ENCODE results near the gene NLRP6.

DNA sequence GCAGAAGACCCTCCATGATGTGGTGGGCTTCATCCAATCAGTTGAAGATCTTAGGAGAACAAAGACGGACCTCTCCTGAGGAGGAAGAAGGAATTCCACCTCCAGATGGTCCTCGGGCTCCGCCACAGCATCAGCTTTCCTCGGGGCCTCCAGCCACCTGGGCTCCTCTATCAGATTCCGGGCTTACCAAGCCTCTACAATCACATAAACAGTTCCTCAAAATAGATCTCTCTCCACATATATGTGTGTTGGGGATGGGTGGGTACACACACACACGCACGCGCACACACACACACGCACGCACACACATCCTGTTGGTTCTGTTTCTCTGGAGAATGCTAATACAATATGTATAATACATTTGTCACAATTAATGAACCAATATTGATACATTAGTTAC is 18.8 kb upstream of the NLRP6 start:
- TF ChIP-seq POLR2A (IDR thresholded peaks at IDR 0.05; ENCODE audit: low read depth, low read length) (no peak), CTCF (conservative IDR thresholded peaks at IDR 0.05; ENCODE audit: low read depth, low read length) (no peak), RAD21 (IDR thresholded peaks at IDR 0.05; ENCODE audit: low read length) (no peak), CEBPB (IDR thresholded peaks at IDR 0.05; ENCODE audit: low read depth, low read length) (no peak), SMC3 (IDR thresholded peaks at IDR 0.05; ENCODE audit: low read depth, low read length) (no peak), RFX5 (IDR thresholded peaks at IDR 0.05; ENCODE audit: low read depth, low read length) (no peak)
- TF ChIP-seq, protein P1, sequence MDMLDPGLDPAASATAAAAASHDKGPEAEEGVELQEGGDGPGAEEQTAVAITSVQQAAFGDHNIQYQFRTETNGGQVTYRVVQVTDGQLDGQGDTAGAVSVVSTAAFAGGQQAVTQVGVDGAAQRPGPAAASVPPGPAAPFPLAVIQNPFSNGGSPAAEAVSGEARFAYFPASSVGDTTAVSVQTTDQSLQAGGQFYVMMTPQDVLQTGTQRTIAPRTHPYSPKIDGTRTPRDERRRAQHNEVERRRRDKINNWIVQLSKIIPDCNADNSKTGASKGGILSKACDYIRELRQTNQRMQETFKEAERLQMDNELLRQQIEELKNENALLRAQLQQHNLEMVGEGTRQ (IDR thresholded peaks at IDR 0.05; ENCODE audit: low read depth, low read length): no peak
